ENCODE results near the gene TMEM233.

DNA sequence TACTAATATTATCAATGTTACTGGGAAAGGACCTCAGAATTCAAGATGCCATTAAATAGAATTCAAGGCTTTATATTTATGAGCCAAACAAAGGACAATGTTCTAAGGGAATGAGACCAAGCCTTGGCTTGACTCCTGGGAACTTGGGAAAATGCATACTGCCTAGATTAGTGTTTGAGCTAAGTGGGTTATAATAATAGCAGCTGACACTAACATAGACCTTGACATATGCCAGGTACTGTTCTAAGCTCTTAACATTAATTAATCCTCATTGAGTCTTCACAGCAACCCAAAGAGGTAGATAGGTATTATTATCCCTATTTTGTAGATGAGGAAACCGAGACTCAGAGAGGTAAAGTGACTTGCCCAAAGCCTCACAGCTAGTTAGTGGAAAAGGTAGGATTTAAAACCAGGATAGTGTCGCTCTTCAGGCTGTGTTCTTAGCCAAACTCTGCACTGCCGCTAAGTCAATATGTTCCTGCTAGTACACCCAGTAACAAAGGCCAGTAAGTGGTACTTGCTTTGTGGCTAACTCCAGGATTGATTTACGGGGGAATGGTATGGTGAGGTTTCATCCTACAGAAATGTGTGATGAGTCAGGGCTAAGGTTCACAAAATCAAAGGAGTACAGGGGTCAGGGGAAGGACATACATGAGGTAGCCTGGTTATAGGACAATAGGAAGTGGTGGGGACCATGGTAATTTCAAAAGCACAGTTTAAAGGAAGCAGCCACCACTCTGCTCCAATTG lies 38.5 kb downstream of the TMEM233 start:
- TF ChIP-seq ZNF416 (CRISPR knock-in tag; IDR thresholded peaks at IDR 0.05) (no peak), ATF6 (CRISPR knock-in tag; IDR thresholded peaks at IDR 0.05) (no peak)
- TF ChIP-seq, protein P1, sequence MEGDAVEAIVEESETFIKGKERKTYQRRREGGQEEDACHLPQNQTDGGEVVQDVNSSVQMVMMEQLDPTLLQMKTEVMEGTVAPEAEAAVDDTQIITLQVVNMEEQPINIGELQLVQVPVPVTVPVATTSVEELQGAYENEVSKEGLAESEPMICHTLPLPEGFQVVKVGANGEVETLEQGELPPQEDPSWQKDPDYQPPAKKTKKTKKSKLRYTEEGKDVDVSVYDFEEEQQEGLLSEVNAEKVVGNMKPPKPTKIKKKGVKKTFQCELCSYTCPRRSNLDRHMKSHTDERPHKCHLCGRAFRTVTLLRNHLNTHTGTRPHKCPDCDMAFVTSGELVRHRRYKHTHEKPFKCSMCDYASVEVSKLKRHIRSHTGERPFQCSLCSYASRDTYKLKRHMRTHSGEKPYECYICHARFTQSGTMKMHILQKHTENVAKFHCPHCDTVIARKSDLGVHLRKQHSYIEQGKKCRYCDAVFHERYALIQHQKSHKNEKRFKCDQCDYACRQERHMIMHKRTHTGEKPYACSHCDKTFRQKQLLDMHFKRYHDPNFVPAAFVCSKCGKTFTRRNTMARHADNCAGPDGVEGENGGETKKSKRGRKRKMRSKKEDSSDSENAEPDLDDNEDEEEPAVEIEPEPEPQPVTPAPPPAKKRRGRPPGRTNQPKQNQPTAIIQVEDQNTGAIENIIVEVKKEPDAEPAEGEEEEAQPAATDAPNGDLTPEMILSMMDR (IDR thresholded peaks at IDR 0.05) = no peak
